SK-N-SH treated with all-trans-retinoic acid at 6 μM for 48 hours (cell line): ENCODE results near the gene GREM2.

Experiments used
- ATAC-seq: fragments of 200-7000 bp; cut with Tn5 transposase; 3 replicates; pipeline ENCODE4 v1.9.1; 2020; ENCODE audit warnings: mild to moderate bottlenecking, moderate library complexity
- ARNTL ChIP-seq: fragments of 450-650 bp; formaldehyde crosslinking; IDR thresholded peaks from 2 replicates; pipeline ENCODE4 v1.5.0; 2020; ENCODE audit warnings: low read depth, mild to moderate bottlenecking, moderate library complexity, borderline replicate concordance
- BACH2 ChIP-seq: fragments of 250-450 bp; sonication (Bioruptor Pico); IDR thresholded peaks from 2 replicates; pipeline ENCODE4 v1.9.0; 2021; ENCODE audit warnings: mild to moderate bottlenecking, borderline replicate concordance
- CREB5 ChIP-seq: fragments of 250-450 bp; sonication (Bioruptor Pico); IDR thresholded peaks from 2 replicates; pipeline ENCODE4 v1.5.1; 2020; ENCODE audit warnings: low read depth, mild to moderate bottlenecking, moderate library complexity
- CSDC2 ChIP-seq: fragments of 250-450 bp; sonication (Bioruptor Pico); IDR thresholded peaks from 2 replicates; pipeline ENCODE4 v1.5.0; 2020; ENCODE audit warnings: mild to moderate bottlenecking, moderate library complexity
- CSRNP3 ChIP-seq: fragments of 250-450 bp; sonication (Bioruptor Pico); IDR thresholded peaks from 2 replicates; pipeline ENCODE4 v1.5.1; 2021; ENCODE audit warnings: mild to moderate bottlenecking, moderate library complexity
- ESRRG ChIP-seq: fragments of 250-450 bp; sonication (Bioruptor Pico); IDR thresholded peaks from 2 replicates; pipeline ENCODE4 v1.6.1; 2021; ENCODE audit warnings: mild to moderate bottlenecking
- GLIS3 ChIP-seq: fragments of 250-450 bp; sonication (Bioruptor Pico); IDR thresholded peaks from 2 replicates; pipeline ENCODE4 v1.5.0; 2020; ENCODE audit warnings: mild to moderate bottlenecking, moderate library complexity
- ISL1 ChIP-seq: fragments of 250-450 bp; sonication (Bioruptor Pico); IDR thresholded peaks from 2 replicates; pipeline ENCODE4 v2.1.2; 2022; ENCODE audit warnings: mild to moderate bottlenecking, moderate library complexity
- OSR1 ChIP-seq: fragments of 250-450 bp; sonication (Bioruptor Pico); IDR thresholded peaks from 2 replicates; pipeline ENCODE4 v1.8.0; 2022; ENCODE audit warnings: moderate library complexity, mild to moderate bottlenecking, inconsistent platforms
- PATZ1 ChIP-seq: fragments of 250-450 bp; sonication (Bioruptor Pico); IDR thresholded peaks from 2 replicates; pipeline ENCODE4 v1.8.0; 2020; ENCODE audit warnings: mild to moderate bottlenecking, moderate library complexity, borderline replicate concordance
- POU6F1 ChIP-seq: fragments of 250-450 bp; sonication (Bioruptor Pico); IDR thresholded peaks from 2 replicates; pipeline ENCODE4 v1.8.0; 2021; ENCODE audit warnings: low read depth, mild to moderate bottlenecking, moderate library complexity, borderline replicate concordance
- PPARA ChIP-seq: fragments of 250-450 bp; sonication (Bioruptor Pico); IDR thresholded peaks from 2 replicates; pipeline ENCODE4 v1.5.0; 2020; ENCODE audit warnings: mild to moderate bottlenecking, borderline replicate concordance
- RARB ChIP-seq: fragments of 250-450 bp; sonication (Bioruptor Pico); IDR thresholded peaks from 2 replicates; pipeline ENCODE4 v1.8.0; 2021; ENCODE audit warnings: mild to moderate bottlenecking, moderate library complexity
- SNAI2 ChIP-seq: fragments of 250-450 bp; sonication (Bioruptor Pico); IDR thresholded peaks from 2 replicates; pipeline ENCODE4 v1.5.0; 2020; ENCODE audit warnings: mild to moderate bottlenecking, moderate library complexity
- TCF4 ChIP-seq: fragments of 250-450 bp; sonication (Bioruptor Pico); IDR thresholded peaks from 2 replicates; pipeline ENCODE4 v1.8.0; 2021; ENCODE audit warnings: mild to moderate bottlenecking, moderate library complexity, borderline replicate concordance
- TOX ChIP-seq: fragments of 250-450 bp; sonication (Bioruptor Pico); IDR thresholded peaks from 2 replicates; pipeline ENCODE4 v1.8.0; 2021; ENCODE audit warnings: mild to moderate bottlenecking, moderate library complexity, borderline replicate concordance
- TSHZ2 ChIP-seq: fragments of 250-450 bp; sonication (Bioruptor Pico); IDR thresholded peaks from 2 replicates; pipeline ENCODE4 v1.5.0; 2020; ENCODE audit warnings: mild to moderate bottlenecking, moderate library complexity
- ZC3H10 ChIP-seq: fragments of 250-450 bp; sonication (Bioruptor Pico); IDR thresholded peaks from 2 replicates; pipeline ENCODE4 v1.5.1; 2021; ENCODE audit warnings: mild to moderate bottlenecking, moderate library complexity
- ZFP3 ChIP-seq: fragments of 250-450 bp; sonication (Bioruptor Pico); IDR thresholded peaks from 2 replicates; pipeline ENCODE4 v1.5.0; 2020; ENCODE audit warnings: mild to moderate bottlenecking, moderate library complexity
- ZFP30 ChIP-seq: fragments of 450-650 bp; formaldehyde crosslinking; IDR thresholded peaks from 2 replicates; pipeline ENCODE4 v1.5.0; 2022; ENCODE audit warnings: mild to moderate bottlenecking, moderate library complexity
- ZNF70 ChIP-seq: fragments of 450-650 bp; formaldehyde crosslinking; IDR thresholded peaks from 2 replicates; pipeline ENCODE4 v1.5.0; 2020; ENCODE audit warnings: mild to moderate bottlenecking, moderate library complexity
- ZNF8 ChIP-seq: fragments of 450-650 bp; formaldehyde crosslinking; IDR thresholded peaks from 2 replicates; pipeline ENCODE4 v1.5.0; 2020; ENCODE audit warnings: mild to moderate bottlenecking, moderate library complexity

Gene GREM2

GRCh38 chr1:240474133-240474614 lies 137.8 kb downstream of the GREM2 start:
- TF ChIP-seq ZC3H10 (CRISPR knock-in tag) (no peak), SNAI2 (CRISPR knock-in tag) (no peak), POU6F1 (no peak), GLIS3 (CRISPR knock-in tag) (no peak), OSR1 (CRISPR knock-in tag) (no peak), BACH2 (CRISPR knock-in tag) (no peak), CREB5 (CRISPR knock-in tag) (no peak), ZFP3 (CRISPR knock-in tag) (no peak), CSRNP3 (CRISPR knock-in tag) (no peak), PPARA (CRISPR knock-in tag) (no peak), ZNF8 (CRISPR knock-in tag) (no peak), ARNTL (CRISPR knock-in tag) (no peak), RARB (CRISPR knock-in tag) (no peak), ESRRG (CRISPR knock-in tag) (no peak), TSHZ2 (CRISPR knock-in tag) (no peak), CSDC2 (CRISPR knock-in tag) (no peak), TCF4 (no peak), TOX (no peak), ZNF70 (CRISPR knock-in tag) (no peak)
- TF ChIP-seq, all 23 proteins: peak for 0
- ATAC-seq, result no peak

- ATAC-seq, result no peak
- TF ChIP-seq PATZ1 (CRISPR knock-in tag) (no peak), CREB5 (CRISPR knock-in tag) (no peak), ISL1 (CRISPR knock-in tag) (no peak), ZFP30 (CRISPR knock-in tag) (no peak), CSDC2 (CRISPR knock-in tag) (no peak), TOX (no peak), ESRRG (CRISPR knock-in tag) (no peak), ZC3H10 (CRISPR knock-in tag) (no peak), ZNF70 (CRISPR knock-in tag) (no peak), PPARA (CRISPR knock-in tag) (no peak)
These were observed 143.3 kb downstream of the GREM2 start for GRCh38 chr1:240468656-240469055.
